ENCODE data around the gene LYZL1.
"Not testable (repeated sequence)": the region's sequence is repeated elsewhere in the genome, so short reads cannot be mapped to it uniquely, and the experiment has no call there.

GRCh38 chr10:29360215-29360853, 71.5 kb downstream of the LYZL1 start:
- TF ChIP-seq CBX3 (IDR thresholded peaks at IDR 0.05; ENCODE audit: borderline replicate concordance in 1 of 2, low read length in 2 of 2); E2F4 (CRISPR knock-in tag; IDR thresholded peaks at IDR 0.05; ENCODE audit: low read depth); NELFE (IDR thresholded peaks at IDR 0.05; ENCODE audit: insufficient read depth, insufficient read length); EGR1 (conservative IDR thresholded peaks at IDR 0.05); ZNF398 (CRISPR knock-in tag; IDR thresholded peaks at IDR 0.05); YY1 (IDR thresholded peaks at IDR 0.05; ENCODE audit: borderline replicate concordance in 1 of 3, control insufficient read depth in 1 of 3, extremely low read depth in 1 of 3, insufficient read depth in 3 of 3, insufficient read length in 1 of 3, insufficient replicate concordance in 2 of 3, low read depth in 1 of 3, low read length in 2 of 3); POLR2G (IDR thresholded peaks at IDR 0.05; ENCODE audit: low read depth, low read length): not testable (repeated sequence)
